Measurements from ENCODE around the gene ISL1. TPM values are rescaled to one million over a fixed set of nuclear protein-coding genes. Genes with fewer than 3 reads are reported as not detected.

Gene ISL1
- total and polyA plus RNA-seq, 2 of the 13 experiments (the other 11 are each of a cell fraction or from before 2014, with no cell fraction given): not detected

GRCh38 chr5:51389577-51390463 lies 6.6 kb downstream of the ISL1 start:
- H3K36me3 ChIP-seq (replicated peaks in 1 of 2; ENCODE audit: control insufficient read depth in 1 of 2, insufficient read depth in 2 of 2, low read length in 2 of 2): no peaks in the 10 kb centered on the region
- no peaks in the 10 kb centered on the region for H3K9me3 ChIP-seq (ENCODE audit: low read length)
- H3K4me2 ChIP-seq (ENCODE audit: low read depth, low read length): peak overlapping the region; percentile 61
- H3K4me3 ChIP-seq (replicated peaks in 1 of 3; ENCODE audit: insufficient read depth in 1 of 3, low read depth in 2 of 3, low read length in 3 of 3): peak overlapping the region in 1 of 3 experiments; percentile 55; a peak in 2 of 6 replicates
- 7% methylated on average over 17 of the region's 68 CpGs for WGBS (ENCODE audit: low lambda C conversion rate)
- ChIA-PET POLR2A (no interaction called here), CTCF (ENCODE audit: low intra/inter-chr PET ratio, low total read pairs) (no interaction called here)
- H3K4me1 ChIP-seq (ENCODE audit: insufficient read depth, low read length): no peaks in the 10 kb centered on the region
- ATAC-seq: peak; percentile 74
- H3K27me3 ChIP-seq (ENCODE audit: control insufficient read depth in 1 of 2, insufficient read depth in 2 of 2, low read length in 2 of 2): peaks cover 7 to 37% of the 10 kb centered on the region in 2 experiments; a peak in 4 of 5 replicates
- intact Hi-C loops (cut with micrococcal nuclease; ENCODE audit: unreplicated experiment) (no loop called here), in situ Hi-C loops (cut with HindIII; ENCODE audit: extremely low pct_ligation_motif_present, low pct_unique_long_range_greater_than_20kb) (loop anchor here (25.0 kb wide), 2 partner anchors 622 to 1272 kb away; no protein-coding TSS in a partner anchor)
- no peak overlapping the region for H3K27ac ChIP-seq (ENCODE audit: extremely low read length, insufficient read depth, low read length)
- DNase-seq (ENCODE audit: low spot score): no peak
- FAIRE-seq: no peak
- H3K79me2 ChIP-seq (ENCODE audit: insufficient read depth, low read length): no peaks in the 10 kb centered on the region
- no peak overlapping the region for H2AFZ ChIP-seq (ENCODE audit: low read length)
- H4K20me1 ChIP-seq (ENCODE audit: insufficient read depth, low read length): no peaks in the 10 kb centered on the region
- no TSS peak for BruUV-seq (replicated peaks)
- no peak overlapping the region for H3K9ac ChIP-seq (ENCODE audit: insufficient read depth, low read depth, low read length)
- TF ChIP-seq ZNF687 (CRISPR knock-in tag; IDR thresholded peaks at IDR 0.05) (peak; percentile 19; the same call in 1 of the 2 replicates), ZNF800 (CRISPR knock-in tag; IDR thresholded peaks at IDR 0.05) (0 out of 2 replicates have a peak, but pooled peaks have one; percentile 45), HNRNPLL (IDR thresholded peaks at IDR 0.05; ENCODE audit: low read depth, low read length, poor library complexity, severe bottlenecking) (peak; percentile 28)
- TF ChIP-seq, protein P1, sequence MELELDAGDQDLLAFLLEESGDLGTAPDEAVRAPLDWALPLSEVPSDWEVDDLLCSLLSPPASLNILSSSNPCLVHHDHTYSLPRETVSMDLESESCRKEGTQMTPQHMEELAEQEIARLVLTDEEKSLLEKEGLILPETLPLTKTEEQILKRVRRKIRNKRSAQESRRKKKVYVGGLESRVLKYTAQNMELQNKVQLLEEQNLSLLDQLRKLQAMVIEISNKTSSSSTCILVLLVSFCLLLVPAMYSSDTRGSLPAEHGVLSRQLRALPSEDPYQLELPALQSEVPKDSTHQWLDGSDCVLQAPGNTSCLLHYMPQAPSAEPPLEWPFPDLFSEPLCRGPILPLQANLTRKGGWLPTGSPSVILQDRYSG (CRISPR knock-in tag; IDR thresholded peaks at IDR 0.05): no peak
- TF ChIP-seq, protein P2, sequence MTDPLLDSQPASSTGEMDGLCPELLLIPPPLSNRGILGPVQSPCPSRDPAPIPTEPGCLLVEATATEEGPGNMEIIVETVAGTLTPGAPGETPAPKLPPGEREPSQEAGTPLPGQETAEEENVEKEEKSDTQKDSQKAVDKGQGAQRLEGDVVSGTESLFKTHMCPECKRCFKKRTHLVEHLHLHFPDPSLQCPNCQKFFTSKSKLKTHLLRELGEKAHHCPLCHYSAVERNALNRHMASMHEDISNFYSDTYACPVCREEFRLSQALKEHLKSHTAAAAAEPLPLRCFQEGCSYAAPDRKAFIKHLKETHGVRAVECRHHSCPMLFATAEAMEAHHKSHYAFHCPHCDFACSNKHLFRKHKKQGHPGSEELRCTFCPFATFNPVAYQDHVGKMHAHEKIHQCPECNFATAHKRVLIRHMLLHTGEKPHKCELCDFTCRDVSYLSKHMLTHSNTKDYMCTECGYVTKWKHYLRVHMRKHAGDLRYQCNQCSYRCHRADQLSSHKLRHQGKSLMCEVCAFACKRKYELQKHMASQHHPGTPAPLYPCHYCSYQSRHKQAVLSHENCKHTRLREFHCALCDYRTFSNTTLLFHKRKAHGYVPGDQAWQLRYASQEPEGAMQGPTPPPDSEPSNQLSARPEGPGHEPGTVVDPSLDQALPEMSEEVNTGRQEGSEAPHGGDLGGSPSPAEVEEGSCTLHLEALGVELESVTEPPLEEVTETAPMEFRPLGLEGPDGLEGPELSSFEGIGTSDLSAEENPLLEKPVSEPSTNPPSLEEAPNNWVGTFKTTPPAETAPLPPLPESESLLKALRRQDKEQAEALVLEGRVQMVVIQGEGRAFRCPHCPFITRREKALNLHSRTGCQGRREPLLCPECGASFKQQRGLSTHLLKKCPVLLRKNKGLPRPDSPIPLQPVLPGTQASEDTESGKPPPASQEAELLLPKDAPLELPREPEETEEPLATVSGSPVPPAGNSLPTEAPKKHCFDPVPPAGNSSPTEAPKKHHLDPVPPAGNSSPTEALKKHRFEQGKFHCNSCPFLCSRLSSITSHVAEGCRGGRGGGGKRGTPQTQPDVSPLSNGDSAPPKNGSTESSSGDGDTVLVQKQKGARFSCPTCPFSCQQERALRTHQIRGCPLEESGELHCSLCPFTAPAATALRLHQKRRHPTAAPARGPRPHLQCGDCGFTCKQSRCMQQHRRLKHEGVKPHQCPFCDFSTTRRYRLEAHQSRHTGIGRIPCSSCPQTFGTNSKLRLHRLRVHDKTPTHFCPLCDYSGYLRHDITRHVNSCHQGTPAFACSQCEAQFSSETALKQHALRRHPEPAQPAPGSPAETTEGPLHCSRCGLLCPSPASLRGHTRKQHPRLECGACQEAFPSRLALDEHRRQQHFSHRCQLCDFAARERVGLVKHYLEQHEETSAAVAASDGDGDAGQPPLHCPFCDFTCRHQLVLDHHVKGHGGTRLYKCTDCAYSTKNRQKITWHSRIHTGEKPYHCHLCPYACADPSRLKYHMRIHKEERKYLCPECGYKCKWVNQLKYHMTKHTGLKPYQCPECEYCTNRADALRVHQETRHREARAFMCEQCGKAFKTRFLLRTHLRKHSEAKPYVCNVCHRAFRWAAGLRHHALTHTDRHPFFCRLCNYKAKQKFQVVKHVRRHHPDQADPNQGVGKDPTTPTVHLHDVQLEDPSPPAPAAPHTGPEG (CRISPR knock-in tag; IDR thresholded peaks at IDR 0.05): peak; percentile 68; the same call in 1 of the 2 replicates
